Testis (tissue), 2 donors: ENCODE measurements around the gene CDH19.

Experiments used
- CTCF ChIP-seq, 3 experiments: fragments of 450-650 bp in 2 of 3; fragments of 200-600 bp in 1 of 3; sonication (generic) in 1 of 3; IDR thresholded peaks; one replicate each; pipeline ENCODE4 v1.5.1; 2016 to 2019; ENCODE audit warnings: antibody characterized with exemption in 3 of 3, mild to moderate bottlenecking in 2 of 3, moderate library complexity in 1 of 3
- POLR2A ChIP-seq: fragments of 450-650 bp; IDR thresholded peaks from one replicate; pipeline ENCODE4 v1.6.1; 2017; ENCODE audit warnings: antibody characterized with exemption, mild to moderate bottlenecking, moderate library complexity

DNA sequence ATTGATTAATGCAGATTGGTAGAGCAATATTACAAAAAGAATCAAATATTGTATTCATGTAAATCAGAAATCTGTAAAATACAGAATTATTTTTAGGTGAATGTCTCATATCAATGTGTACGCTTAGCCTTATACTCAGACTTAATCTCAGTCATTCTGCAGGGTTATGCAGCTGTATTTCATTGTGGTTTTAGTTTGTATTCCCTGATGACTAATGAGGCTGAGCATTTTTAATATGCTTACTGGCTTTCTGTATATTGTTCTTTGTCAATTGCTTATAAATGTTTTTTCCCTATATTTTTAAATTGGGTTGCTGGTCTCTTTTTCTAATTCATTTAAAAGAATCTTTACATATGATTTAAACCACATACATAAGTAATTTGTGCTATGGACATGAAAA lies 50.1 kb downstream of the CDH19 start:
- TF ChIP-seq CTCF (IDR thresholded peaks at IDR 0.05) (no peak), POLR2A (no peak)
